ENCODE results near the gene ANO7. TPM values are rescaled to one million over a fixed set of nuclear protein-coding genes. Genes with fewer than 3 reads are reported as not detected.

The ANO7 gene
- total and polyA plus RNA-seq, 2 of the 13 experiments (the other 11 are each of a cell fraction or from before 2014, with no cell fraction given) = 4.1 to 4.9 TPM

- CTCF ChIA-PET (ENCODE audit: low intra/inter-chr PET ratio, low total read pairs) = no interaction called here
- in situ Hi-C loops (cut with HindIII; ENCODE audit: extremely low pct_ligation_motif_present, low pct_unique_long_range_greater_than_20kb) = no loop called here
- Histone ChIP-seq H2AFZ (ENCODE audit: low read length) (no peak overlapping the region), H4K20me1 (ENCODE audit: insufficient read depth, low read length) (no peaks in the 10 kb centered on the region), H3K4me2 (ENCODE audit: low read depth, low read length) (no peak overlapping the region), H3K4me3 (replicated peaks in 1 of 3; ENCODE audit: insufficient read depth in 1 of 3, low read depth in 2 of 3, low read length in 3 of 3) (no peak overlapping the region), H3K4me1 (ENCODE audit: insufficient read depth, low read length) (peaks cover 12% of the 10 kb centered on the region), H3K27ac (ENCODE audit: extremely low read length, insufficient read depth, low read length) (no peak overlapping the region), H3K36me3 (replicated peaks in 1 of 2; ENCODE audit: control insufficient read depth in 1 of 2, insufficient read depth in 2 of 2, low read length in 2 of 2) (peaks cover 13 to 45% of the 10 kb centered on the region in 2 experiments), H3K79me2 (ENCODE audit: insufficient read depth, low read length) (peaks cover 10% of the 10 kb centered on the region), H3K9me3 (ENCODE audit: low read length) (no peaks in the 10 kb centered on the region), H3K9ac (ENCODE audit: insufficient read depth, low read depth, low read length) (no peak overlapping the region), H3K27me3 (ENCODE audit: control insufficient read depth in 1 of 2, insufficient read depth in 2 of 2, low read length in 2 of 2) (no peaks in the 10 kb centered on the region)
- POLR2A ChIA-PET = no interaction called here
- intact Hi-C loops (cut with micrococcal nuclease; ENCODE audit: unreplicated experiment) = no loop called here
- no TSS peak for BruUV-seq (replicated peaks)
- TF ChIP-seq ZNF530 (CRISPR knock-in tag; IDR thresholded peaks at IDR 0.05; ENCODE audit: low read depth) = no peak
- TF ChIP-seq NFIC (IDR thresholded peaks at IDR 0.05; ENCODE audit: low read length) = no peak
- no peak for TF ChIP-seq GPBP1L1 (CRISPR knock-in tag; IDR thresholded peaks at IDR 0.05)
- TF ChIP-seq ZNF292 (CRISPR knock-in tag; IDR thresholded peaks at IDR 0.05; ENCODE audit: borderline replicate concordance, low read depth) = no peak
- ATAC-seq (no peak), DNase-seq (ENCODE audit: low spot score) (no peak), FAIRE-seq (no peak)
- WGBS (ENCODE audit: low lambda C conversion rate) = 67% methylated on average over 1 of the region's 1 CpG
Measured at GRCh38 chr2:241155936-241156335, 32.5 kb upstream of the ANO7 start.

GRCh38 chr2:241156971-241157441 is 31.5 kb upstream of the ANO7 start:
- no peak overlapping the region for H3K4me2 ChIP-seq (ENCODE audit: low read depth, low read length)
- DNase-seq (ENCODE audit: low spot score) = no peak
- WGBS (ENCODE audit: low lambda C conversion rate) = 95% methylated on average over 5 of the region's 5 CpGs
- no peak overlapping the region for H3K9ac ChIP-seq (ENCODE audit: insufficient read depth, low read depth, low read length)
- BruUV-seq (replicated peaks) = no TSS peak
- ChIA-PET POLR2A (no interaction called here), CTCF (ENCODE audit: low intra/inter-chr PET ratio, low total read pairs) (no interaction called here)
- H3K9me3 ChIP-seq (ENCODE audit: low read length) = no peaks in the 10 kb centered on the region
- H4K20me1 ChIP-seq (ENCODE audit: insufficient read depth, low read length) = no peaks in the 10 kb centered on the region
- no peak for ATAC-seq
- no peak overlapping the region for H3K27ac ChIP-seq (ENCODE audit: extremely low read length, insufficient read depth, low read length)
- intact Hi-C loops (cut with micrococcal nuclease; ENCODE audit: unreplicated experiment) (no loop called here), in situ Hi-C loops (cut with HindIII; ENCODE audit: extremely low pct_ligation_motif_present, low pct_unique_long_range_greater_than_20kb) (no loop called here)
- H2AFZ ChIP-seq (ENCODE audit: low read length) = no peak overlapping the region
- H3K79me2 ChIP-seq (ENCODE audit: insufficient read depth, low read length) = no peaks in the 10 kb centered on the region
- H3K36me3 ChIP-seq (replicated peaks in 1 of 2; ENCODE audit: control insufficient read depth in 1 of 2, insufficient read depth in 2 of 2, low read length in 2 of 2) = peaks cover 17 to 48% of the 10 kb centered on the region in 2 experiments
- H3K4me3 ChIP-seq (replicated peaks in 1 of 3; ENCODE audit: insufficient read depth in 1 of 3, low read depth in 2 of 3, low read length in 3 of 3) = no peak overlapping the region
- H3K4me1 ChIP-seq (ENCODE audit: insufficient read depth, low read length) = peaks cover 1% of the 10 kb centered on the region; the same call in 1 of the 2 replicates
- FAIRE-seq = no peak
- no peaks in the 10 kb centered on the region for H3K27me3 ChIP-seq (ENCODE audit: control insufficient read depth in 1 of 2, insufficient read depth in 2 of 2, low read length in 2 of 2)
- TF ChIP-seq HOMEZ (CRISPR knock-in tag; IDR thresholded peaks at IDR 0.05; ENCODE audit: low read depth) = no peak
- TF ChIP-seq ZNF879 (CRISPR knock-in tag; IDR thresholded peaks at IDR 0.05) = no peak
- TF ChIP-seq CBX1 (IDR thresholded peaks at IDR 0.05; ENCODE audit: low read depth) = no peak
- no peak for TF ChIP-seq ZNF660 (CRISPR knock-in tag; IDR thresholded peaks at IDR 0.05; ENCODE audit: borderline replicate concordance, low read depth)
- no peak for TF ChIP-seq ZEB1 (IDR thresholded peaks at IDR 0.05; ENCODE audit: insufficient replicate concordance, low read depth)
- no peak for TF ChIP-seq SALL2 (CRISPR knock-in tag; IDR thresholded peaks at IDR 0.05)
- TF ChIP-seq NFYB (CRISPR knock-in tag; IDR thresholded peaks at IDR 0.05) = no peak
- TF ChIP-seq ZNF737 (CRISPR knock-in tag; IDR thresholded peaks at IDR 0.05; ENCODE audit: borderline replicate concordance) = no peak
- TF ChIP-seq HINFP (CRISPR knock-in tag; IDR thresholded peaks at IDR 0.05; ENCODE audit: low read depth) = no peak
- no peak for TF ChIP-seq CREB1 (IDR thresholded peaks at IDR 0.05)
- TF ChIP-seq CREB1 (CRISPR knock-in tag; IDR thresholded peaks at IDR 0.05) = no peak
